A673 (cell line): ENCODE results near the gene IDS.
"Not testable (repeated sequence)": the region's sequence is repeated elsewhere in the genome, so short reads cannot be mapped to it uniquely, and the experiment has no call there.

Experiments used
- CTCF ChIP-seq: fragments of 300-800, 200-600 bp; sonication (generic); conservative IDR thresholded peaks from 2 replicates; pipeline ENCODE4 v1.5.1; 2017; ENCODE audit warnings: low read depth, mild to moderate bottlenecking, antibody characterized with exemption, low read length, moderate library complexity, mixed read lengths
- EZH2 ChIP-seq: fragments of 200-600 bp; sonication (generic); IDR thresholded peaks from 2 replicates; pipeline ENCODE4 v1.6.1; 2017; ENCODE audit warnings: borderline replicate concordance, low read depth, mild to moderate bottlenecking, mixed read lengths, antibody characterized with exemption, low read length; ENCODE audit not compliant: poor library complexity, severe bottlenecking

- not testable (repeated sequence) for TF ChIP-seq CTCF, EZH2
These were observed 27.8 kb upstream of the IDS start for GRCh38 chrX:149532868-149533267.
